B cell (primary cell): ENCODE results near the gene DIS3L2.

Experiments
- CTCF ChIP-seq: fragments of 200-600 bp; IDR thresholded peaks from one replicate; pipeline ENCODE4 v1.8.0; 2022; ENCODE audit warnings: antibody characterized with exemption, mild to moderate bottlenecking
- EZH2 ChIP-seq: IDR thresholded peaks from 2 replicates; pipeline ENCODE4 v1.6.1; 2012; ENCODE audit warnings: borderline replicate concordance, low read depth, mild to moderate bottlenecking, moderate library complexity, low read length; ENCODE audit not compliant: insufficient read depth, poor library complexity, severe bottlenecking

GRCh38 chr2:231975001-231975400 lies 13.5 kb downstream of the DIS3L2 start:
- TF ChIP-seq CTCF (no peak), EZH2 (no peak)
